HCT116 (cell line): Measurements from ENCODE around the gene RHOT1. TPM values are rescaled to one million over a fixed set of nuclear protein-coding genes. Genes with fewer than 3 reads are reported as not detected.

Experiments used
- ATAC-seq: fragments of 200-7000 bp; cut with Tn5 transposase; 2 replicates; pipeline ENCODE4 v1.9.1; 2020; ENCODE audit warnings: mild to moderate bottlenecking, moderate library complexity
- BruUV-seq: library from RNA; stranded (reverse); fragments of 400-500 nt; replicated peaks from 2 replicates; lab custom pipeline; 2021; lab: Mats Ljungman, UMichigan
- CTCF ChIA-PET: fragments of 300-600 bp; sonication (Branson Sonifier 250); formaldehyde crosslinking; loops from one replicate; lab custom pipeline; 2021; ENCODE audit warnings: antibody characterized with exemption; lab: Charles Lee
- POLR2A ChIA-PET: fragments of 300-600, 350-600 bp; sonication (Branson Sonifier 250); formaldehyde crosslinking; loops from one replicate; lab custom pipeline; 2021; ENCODE audit warnings: antibody characterized with exemption; lab: Charles Lee
- RAD21 ChIA-PET, 2 experiments: fragments of 300-600 bp; sonication (Branson Sonifier 250); formaldehyde crosslinking; loops; one replicate each; lab custom pipeline; 2023; ENCODE audit warnings: low total read pairs in 2 of 2; ENCODE audit not compliant: uncharacterized antibody in 2 of 2, unreplicated experiment in 2 of 2, low non-redundant PET in 1 of 2; lab: Charles Lee
- DNase-seq: peaks from one replicate; pipeline ENCODE4 v3.0.0-alpha.2; 2010; ENCODE audit warnings: low read depth, low spot score
- H2AFZ ChIP-seq: fragments of 200-600 bp; shearing (Covaris generic), sonication (generic); 2 replicates; pipeline ENCODE4 v1.6.1; 2017; ENCODE audit warnings: low read depth, mixed run types, mixed read lengths, antibody characterized with exemption, low read length; ENCODE audit not compliant: poor library complexity, severe bottlenecking
- H3K27ac ChIP-seq: 2 replicates; pipeline ENCODE4 v1.5.1; 2012; ENCODE audit warnings: low read depth, low read length
- H3K27me3 ChIP-seq: fragments of 200-600 bp; sonication (generic); 2 replicates; pipeline ENCODE4 v1.6.1; 2016; ENCODE audit warnings: mixed run types, low read length, mixed read lengths; ENCODE audit not compliant: insufficient read depth
- H3K36me3 ChIP-seq, 2 experiments: fragments of 200-500 bp in 1 of 2; fragments of 200-600 bp in 1 of 2; sonication (Bioruptor generic) in 1 of 2; sonication (generic) in 1 of 2; 2 replicates each; pipeline versions ENCODE4 v1.5.1 to v1.6.1; 2014 to 2016; ENCODE audit warnings: low read length in 2 of 2, inconsistent platforms in 1 of 2, mixed read lengths in 1 of 2, mixed run types in 1 of 2; ENCODE audit not compliant: insufficient read depth in 2 of 2, control insufficient read depth in 1 of 2
- H3K4me1 ChIP-seq, 2 experiments: fragments of 200-600 bp in 1 of 2; sonication (generic) in 1 of 2; 2 replicates each; pipeline versions ENCODE4 v1.5.1 to v1.6.1; 2012 to 2017; ENCODE audit warnings: low read length in 2 of 2, inconsistent platforms in 1 of 2, mild to moderate bottlenecking in 1 of 2, mixed read lengths in 1 of 2, mixed run types in 1 of 2, moderate library complexity in 1 of 2; ENCODE audit not compliant: insufficient read depth in 2 of 2, control insufficient read depth in 1 of 2
- H3K4me2 ChIP-seq: fragments of 200-600 bp; sonication (generic); 2 replicates; pipeline ENCODE4 v1.6.1; 2017; ENCODE audit warnings: mixed run types, low read length, mixed read lengths
- H3K4me3 ChIP-seq, 2 experiments: fragments of 200-600 bp in 1 of 2; sonication (generic) in 1 of 2; replicated peaks in 1 of 2; 2 replicates each; pipeline ENCODE4 v1.5.1; 2011 to 2016; ENCODE audit warnings: low read length in 2 of 2, control low read depth in 1 of 2, low read depth in 1 of 2, mild to moderate bottlenecking in 1 of 2, mixed read lengths in 1 of 2, mixed run types in 1 of 2
- H3K79me2 ChIP-seq: fragments of 200-600 bp; sonication (generic); 2 replicates; pipeline ENCODE4 v1.6.1; 2017; ENCODE audit warnings: mild to moderate bottlenecking, mixed run types, low read length, moderate library complexity, mixed read lengths; ENCODE audit not compliant: insufficient read depth
- H3K9ac ChIP-seq: fragments of 200-600 bp; sonication (generic); 2 replicates; pipeline ENCODE4 v1.6.1; 2016; ENCODE audit warnings: low read length, mixed read lengths
- H3K9me2 ChIP-seq: fragments of 200-600 bp; sonication (generic), shearing (Covaris generic); 2 replicates; pipeline ENCODE4 v1.6.1; 2017; ENCODE audit warnings: mixed run types, mild to moderate bottlenecking, moderate library complexity; ENCODE audit not compliant: insufficient read depth
- H3K9me3 ChIP-seq, 2 experiments: fragments of 200-500 bp in 1 of 2; fragments of 200-600 bp in 1 of 2; sonication (Bioruptor generic) in 1 of 2; sonication (generic) in 1 of 2; 2 replicates each; pipeline ENCODE4 v1.6.1; 2014 to 2017; ENCODE audit warnings: low read length in 2 of 2, mixed read lengths in 2 of 2, inconsistent platforms in 1 of 2, low read depth in 1 of 2, mild to moderate bottlenecking in 1 of 2, mixed run types in 1 of 2, moderate library complexity in 1 of 2; ENCODE audit not compliant: control insufficient read depth in 1 of 2, insufficient read depth in 1 of 2
- H4K20me1 ChIP-seq: fragments of 200-600 bp; sonication (generic), shearing (Covaris generic); 2 replicates; pipeline ENCODE4 v1.6.1; 2017; ENCODE audit warnings: mixed run types, mild to moderate bottlenecking, moderate library complexity; ENCODE audit not compliant: insufficient read depth
- CBX3 ChIP-seq: IDR thresholded peaks from 2 replicates; pipeline ENCODE4 v1.6.1; 2012; ENCODE audit warnings: low read depth
- CEBPB ChIP-seq: IDR thresholded peaks from 2 replicates; pipeline ENCODE4 v1.6.1; 2012; ENCODE audit warnings: low read depth
- EGR1 ChIP-seq: IDR thresholded peaks from 2 replicates; pipeline ENCODE4 v1.6.1; 2012; ENCODE audit warnings: low read depth
- EZH2 ChIP-seq: fragments of 200-600 bp; sonication (generic); IDR thresholded peaks from 2 replicates; pipeline ENCODE4 v1.6.1; 2017; ENCODE audit warnings: antibody characterized with exemption, mixed run types
- EZH2phosphoT487 ChIP-seq: fragments of 200-600 bp; IDR thresholded peaks from 2 replicates; pipeline ENCODE4 v1.6.1; 2018; ENCODE audit warnings: antibody characterized with exemption, borderline replicate concordance
- FOSL1 ChIP-seq: IDR thresholded peaks from 2 replicates; pipeline ENCODE4 v1.6.1; 2012; ENCODE audit warnings: low read depth
- MAX ChIP-seq: IDR thresholded peaks from 2 replicates; pipeline ENCODE4 v1.6.1; 2012
- POLR2A ChIP-seq: IDR thresholded peaks from 2 replicates; pipeline ENCODE4 v1.7.0; 2011; ENCODE audit warnings: borderline replicate concordance; ENCODE audit not compliant: insufficient read depth, insufficient read length; ENCODE audit errors: extremely low read depth
- POLR2AphosphoS5 ChIP-seq: IDR thresholded peaks from 2 replicates; pipeline ENCODE4 v1.6.1; 2011; ENCODE audit warnings: mild to moderate bottlenecking, low read depth, low read length, moderate library complexity
- SIN3A ChIP-seq: IDR thresholded peaks from 2 replicates; pipeline ENCODE4 v1.6.1; 2012; ENCODE audit warnings: low read depth
- TCF7L2 ChIP-seq: IDR thresholded peaks from 2 replicates; pipeline ENCODE4 v1.7.0; 2011; ENCODE audit warnings: borderline replicate concordance, inconsistent platforms; ENCODE audit not compliant: insufficient read depth, insufficient read length; ENCODE audit errors: extremely low read depth
- YY1 ChIP-seq: IDR thresholded peaks from 2 replicates; pipeline ENCODE4 v1.6.1; 2011; ENCODE audit warnings: low read length, low read depth, moderate library complexity, mild to moderate bottlenecking; ENCODE audit not compliant: insufficient replicate concordance; ENCODE audit errors: extremely low read depth
- ZBTB33 ChIP-seq: IDR thresholded peaks from 2 replicates; pipeline ENCODE4 v1.6.1; 2011; ENCODE audit warnings: mild to moderate bottlenecking, low read length, moderate library complexity; ENCODE audit not compliant: insufficient replicate concordance; ENCODE audit errors: extremely low read depth
- ZFX ChIP-seq: fragments of 450-650 bp; IDR thresholded peaks from 2 replicates; pipeline ENCODE4 v1.6.1; 2017
- ZNF274 ChIP-seq: fragments of 200-500 bp; sonication (Bioruptor generic); IDR thresholded peaks from 2 replicates; pipeline ENCODE4 v1.6.1; 2014; ENCODE audit warnings: mild to moderate bottlenecking, low read depth, low read length, inconsistent platforms
- intact Hi-C: fragments of 100-400 bp; cut with micrococcal nuclease; formaldehyde crosslinking; loops from 2 replicates; pipeline ENCODE4 v1.10.0; 2022
- total RNA-seq: library from RNA; stranded (reverse); gene quantifications from one replicate; pipeline ENCODE4 v1.2.1, GENCODE V29; 2021; ENCODE audit not compliant: unreplicated experiment

Gene RHOT1
- total RNA-seq, 1 experiment from 2014 or later = 33.3 TPM

- ATAC-seq (no peak), DNase-seq (no peak)
- H3K79me2 ChIP-seq = no peaks in the 10 kb centered on the region
- H3K4me2 ChIP-seq = no peak overlapping the region
- H3K9me2 ChIP-seq = no peaks in the 10 kb centered on the region
- ChIA-PET POLR2A (no interaction called here), CTCF (no interaction called here), RAD21 (no interaction called here)
- intact Hi-C loops = no loop called here
- BruUV-seq = no TSS peak
- no peaks in the 10 kb centered on the region for H3K36me3 ChIP-seq
- no peak overlapping the region for H3K27ac ChIP-seq
- no peak overlapping the region for H3K9ac ChIP-seq
- no peaks in the 10 kb centered on the region for H4K20me1 ChIP-seq
- H2AFZ ChIP-seq = no peak overlapping the region
- no peaks in the 10 kb centered on the region for H3K27me3 ChIP-seq
- H3K9me3 ChIP-seq = no peaks in the 10 kb centered on the region
- no peak overlapping the region for H3K4me3 ChIP-seq
- H3K4me1 ChIP-seq = 0 out of 4 replicates have a peak, but pooled peaks cover 0 to 2% of the 10 kb centered on the region in 2 experiments
- no peak for TF ChIP-seq EZH2phosphoT487
- TF ChIP-seq EGR1 = no peak
- TF ChIP-seq TCF7L2 = no peak
- TF ChIP-seq ZBTB33 = no peak
- no peak for TF ChIP-seq ZFX
- no peak for TF ChIP-seq SIN3A
Observed at GRCh38 chr17:32227910-32228309, 85.6 kb downstream of the RHOT1 start.

GRCh38 chr17:32235588-32235987 is 93.3 kb downstream of the RHOT1 start:
- H3K27me3 ChIP-seq = no peaks in the 10 kb centered on the region
- no peaks in the 10 kb centered on the region for H3K79me2 ChIP-seq
- no peak overlapping the region for H2AFZ ChIP-seq
- ATAC-seq (no peak), DNase-seq (no peak)
- no TSS peak for BruUV-seq
- intact Hi-C loops = no loop called here
- no peaks in the 10 kb centered on the region for H4K20me1 ChIP-seq
- H3K27ac ChIP-seq = no peak overlapping the region
- CTCF ChIA-PET = no interaction called here
- no peaks in the 10 kb centered on the region for H3K36me3 ChIP-seq
- POLR2A ChIA-PET = no interaction called here
- no peaks in the 10 kb centered on the region for H3K9me3 ChIP-seq
- no peaks in the 10 kb centered on the region for H3K4me1 ChIP-seq
- no peak overlapping the region for H3K9ac ChIP-seq
- no peak overlapping the region for H3K4me3 ChIP-seq
- no peak overlapping the region for H3K4me2 ChIP-seq
- H3K9me2 ChIP-seq = no peaks in the 10 kb centered on the region
- RAD21 ChIA-PET = no interaction called here
- TF ChIP-seq ZBTB33 (no peak), ZNF274 (no peak), FOSL1 (no peak), CBX3 (no peak), TCF7L2 (no peak), SIN3A (no peak), POLR2A (no peak), POLR2AphosphoS5 (no peak), CEBPB (no peak), YY1 (no peak), ZFX (no peak), EZH2 (no peak), MAX (no peak)
